GM21529 (cell line): ENCODE data around the gene IL2RG.

Source experiments
- ATAC-seq: cut with Tn5 transposase; IDR thresholded peaks from one replicate; pipeline ENCODE4 v1.9.1; 2021; ENCODE audit not compliant: unreplicated experiment

IL2RG gene

GRCh38 chrX:71109051-71109450 lies 2.3 kb downstream of the IL2RG start:
- ATAC-seq: no peak

DNA sequence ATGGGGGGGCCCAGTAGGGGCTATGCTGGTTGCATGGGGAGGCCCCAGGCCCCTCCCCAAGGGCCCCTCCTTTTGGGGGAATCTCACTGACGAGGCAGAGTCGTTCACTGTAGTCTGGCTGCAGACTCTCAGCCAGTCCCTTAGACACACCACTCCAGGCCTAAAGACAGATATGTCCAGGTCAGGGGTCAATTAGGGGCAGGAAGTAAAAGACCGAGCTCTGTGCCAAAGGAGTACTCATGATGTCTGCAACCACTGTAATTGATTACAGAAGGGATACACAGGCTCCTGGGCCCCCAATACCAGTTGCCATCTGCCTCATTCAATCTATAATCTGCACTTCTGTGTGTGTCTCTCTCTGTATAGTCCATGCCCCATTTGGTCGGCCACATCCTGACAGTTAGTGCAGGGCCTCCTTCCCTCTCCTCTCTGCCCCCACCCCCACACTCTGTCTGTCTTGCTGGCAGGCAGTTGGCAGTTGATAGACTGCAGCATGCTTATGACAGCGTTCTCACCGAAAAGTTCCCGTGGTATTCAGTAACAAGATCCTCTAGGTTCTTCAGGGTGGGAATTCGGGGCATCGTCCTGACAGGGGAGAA lies 3.5 kb downstream of the IL2RG start:
- no peak for ATAC-seq

DNA sequence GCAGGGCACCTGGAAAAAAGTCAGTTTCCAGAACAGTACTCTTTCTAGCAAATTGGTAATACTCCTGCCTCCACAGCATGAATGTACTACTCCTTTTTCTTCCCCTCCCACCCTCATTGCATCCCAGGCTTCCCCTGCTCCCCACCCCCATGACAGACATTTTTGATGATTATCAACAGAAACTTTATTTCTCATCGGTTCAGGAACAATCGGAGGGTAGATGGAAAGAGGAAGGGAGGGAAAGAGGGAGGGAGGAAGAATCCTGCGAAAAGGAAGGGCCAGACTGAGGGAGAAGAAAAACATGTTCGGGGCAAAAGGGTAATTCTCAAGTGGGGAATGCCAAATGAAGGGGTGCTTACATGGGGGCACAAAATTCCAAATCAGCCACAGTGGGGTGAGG lies 4.1 kb downstream of the IL2RG start:
- no peak for ATAC-seq

- no peak for ATAC-seq
Measured at GRCh38 chrX:71106427-71106826, 5.0 kb downstream of the IL2RG start, which contains the start of gene CXorf65. Gene CXorf65 (minus strand): TSS chrX:71106740. CDS start chrX:71106556, 184 bp downstream.

GRCh38 chrX:71105628-71106027 lies 5.7 kb downstream of the IL2RG start:
- no peak for ATAC-seq

DNA sequence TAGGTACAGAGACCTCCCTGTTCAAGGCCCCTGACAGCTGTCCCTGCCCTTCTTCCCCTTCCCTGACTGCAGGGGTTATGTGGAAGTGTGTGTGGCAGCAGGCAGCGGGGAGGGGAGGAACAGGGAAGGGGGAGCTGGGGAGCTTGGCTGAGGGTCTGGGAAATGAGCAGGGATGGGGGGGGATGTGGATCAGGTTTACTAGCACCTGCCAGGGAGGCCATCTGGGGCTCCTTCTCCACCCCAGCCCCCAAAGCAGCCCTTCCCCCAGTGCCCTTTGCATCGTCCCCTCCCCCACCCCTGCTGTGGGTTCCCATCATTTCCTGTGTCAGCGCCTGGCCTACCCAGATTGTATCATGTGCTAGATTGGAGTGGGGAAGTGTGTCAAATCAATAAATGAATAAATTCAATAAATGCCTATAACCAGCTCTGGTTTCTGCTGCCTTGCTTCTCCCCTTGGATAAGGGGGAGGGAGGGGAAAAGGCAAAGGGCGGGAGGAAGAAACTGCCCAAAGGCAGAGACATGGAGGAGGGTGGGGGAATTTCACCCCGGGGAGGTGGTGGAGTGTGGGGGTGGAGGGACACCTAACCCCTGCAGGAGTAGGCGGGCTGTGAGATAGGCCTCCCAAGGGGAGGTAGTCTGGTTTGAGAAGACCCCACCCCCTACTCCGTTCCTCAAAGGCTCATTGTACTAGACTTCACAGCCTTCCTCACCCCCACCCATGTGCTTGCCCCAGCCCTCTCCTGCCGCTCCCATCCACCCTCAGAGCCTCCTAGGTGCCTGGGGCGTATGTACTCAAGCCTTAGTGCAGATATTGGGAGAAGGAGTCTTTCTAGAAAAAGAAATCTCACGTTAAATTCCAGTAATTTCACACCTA lies 8.0 kb downstream of the IL2RG start:
- ATAC-seq: no peak

DNA sequence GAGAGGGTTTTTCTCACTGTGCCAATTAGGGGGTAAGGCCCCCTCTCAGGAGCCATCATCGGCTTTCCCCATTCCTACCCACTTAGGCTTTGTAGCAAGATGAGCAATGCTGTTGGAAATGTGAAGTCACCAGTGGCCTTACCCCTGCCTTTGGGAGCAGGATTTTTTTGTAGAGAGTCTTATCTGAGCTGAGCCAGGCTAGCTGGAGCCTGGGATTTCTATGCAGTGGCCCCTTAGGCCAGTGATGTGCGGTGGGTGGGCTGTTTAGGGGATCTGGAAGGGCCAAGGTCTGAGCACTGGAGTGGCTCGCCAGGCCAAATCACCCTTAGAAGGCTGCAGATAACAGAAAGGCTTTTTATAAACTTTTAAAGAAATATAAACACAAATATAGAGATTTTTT lies 9.1 kb downstream of the IL2RG start:
- no peak for ATAC-seq

GRCh38 chrX:71100581-71101505 lies 10.5 kb downstream of the IL2RG start:
- no peak for ATAC-seq

- no peak for ATAC-seq
Measured at GRCh38 chrX:71099736-71100135, 11.6 kb downstream of the IL2RG start.

GRCh38 chrX:71098951-71099506 lies 12.3 kb downstream of the IL2RG start:
- ATAC-seq: no peak

- peak; percentile 37 for ATAC-seq
Measured at GRCh38 chrX:71098302-71098701, 13.1 kb downstream of the IL2RG start.

DNA sequence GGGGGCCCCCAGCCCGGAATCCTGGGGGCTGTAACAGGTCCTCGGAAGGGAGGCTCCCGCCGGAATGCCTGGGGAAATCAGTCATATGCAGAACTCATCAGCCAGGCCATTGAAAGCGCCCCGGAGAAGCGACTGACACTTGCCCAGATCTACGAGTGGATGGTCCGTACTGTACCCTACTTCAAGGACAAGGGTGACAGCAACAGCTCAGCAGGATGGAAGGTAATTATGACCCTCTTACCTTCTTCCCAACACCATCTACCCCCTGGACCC lies 14.7 kb downstream of the IL2RG start:
- no peak for ATAC-seq

DNA sequence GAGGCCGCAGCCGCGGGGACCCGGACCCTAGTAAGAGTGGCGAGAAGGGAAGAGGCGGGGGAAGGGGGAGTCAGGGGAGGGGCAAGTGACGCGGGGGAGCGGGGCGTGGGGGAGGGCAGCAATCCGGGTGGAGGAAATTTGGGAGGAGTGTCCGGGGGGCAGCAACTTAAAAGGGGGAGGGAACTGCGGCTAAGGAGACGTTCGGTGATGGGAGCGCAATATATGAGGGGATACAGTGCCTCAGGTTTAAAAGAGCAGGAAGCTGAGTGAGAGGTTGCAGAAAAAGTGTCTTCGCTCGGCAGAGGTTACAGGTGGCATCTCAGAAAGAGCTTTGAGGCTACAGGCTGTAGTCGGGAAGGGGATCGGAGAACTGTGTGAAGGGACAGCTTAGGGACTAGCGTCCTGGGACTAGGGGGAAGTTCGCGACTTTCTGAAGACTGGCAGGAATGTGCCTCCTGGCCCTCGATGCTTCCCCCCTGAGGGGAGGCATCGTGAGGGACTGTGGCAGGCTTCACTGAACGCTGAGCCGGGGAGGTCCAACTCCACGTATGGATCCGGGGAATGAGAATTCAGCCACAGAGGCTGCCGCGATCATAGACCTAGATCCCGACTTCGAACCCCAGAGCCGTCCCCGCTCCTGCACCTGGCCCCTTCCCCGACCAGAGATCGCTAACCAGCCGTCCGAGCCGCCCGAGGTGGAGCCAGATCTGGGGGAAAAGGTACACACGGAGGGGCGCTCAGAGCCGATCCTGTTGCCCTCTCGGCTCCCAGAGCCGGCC lies 15.2 kb downstream of the IL2RG start:
- no peak for ATAC-seq

GRCh38 chrX:71095555-71095980 lies 15.8 kb downstream of the IL2RG start, which contains the start of gene FOXO4:
Gene FOXO4 (plus strand): TSS chrX:71095851. CDS start chrX:71096529, 678 bp downstream.
- ATAC-seq: peak; percentile 84

GRCh38 chrX:71095033-71095432 lies 16.3 kb downstream of the IL2RG start:
- no peak for ATAC-seq

GRCh38 chrX:71091263-71091662 lies 20.1 kb downstream of the IL2RG start:
- no peak for ATAC-seq

DNA sequence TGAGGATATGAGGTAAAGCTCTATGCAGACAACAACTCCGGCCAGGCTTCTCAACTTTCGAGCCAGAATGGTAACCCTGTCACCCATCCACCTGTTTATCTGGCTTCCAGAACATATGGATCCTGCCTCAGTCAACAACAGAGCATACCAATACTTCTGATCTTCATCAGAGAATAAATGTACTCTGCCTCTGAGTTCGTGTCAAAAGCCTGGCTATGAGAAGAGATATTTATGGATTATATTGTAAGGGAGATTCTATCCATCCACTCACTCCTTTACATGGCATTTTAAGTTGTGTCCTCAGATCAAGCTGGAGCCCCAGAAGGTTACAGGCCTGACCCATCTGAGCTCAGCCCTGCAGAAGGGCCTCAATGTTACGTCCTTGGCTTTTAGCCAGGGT lies 25.5 kb downstream of the IL2RG start:
- ATAC-seq: no peak

GRCh38 chrX:71082822-71083221 lies 28.6 kb downstream of the IL2RG start:
- no peak for ATAC-seq

DNA sequence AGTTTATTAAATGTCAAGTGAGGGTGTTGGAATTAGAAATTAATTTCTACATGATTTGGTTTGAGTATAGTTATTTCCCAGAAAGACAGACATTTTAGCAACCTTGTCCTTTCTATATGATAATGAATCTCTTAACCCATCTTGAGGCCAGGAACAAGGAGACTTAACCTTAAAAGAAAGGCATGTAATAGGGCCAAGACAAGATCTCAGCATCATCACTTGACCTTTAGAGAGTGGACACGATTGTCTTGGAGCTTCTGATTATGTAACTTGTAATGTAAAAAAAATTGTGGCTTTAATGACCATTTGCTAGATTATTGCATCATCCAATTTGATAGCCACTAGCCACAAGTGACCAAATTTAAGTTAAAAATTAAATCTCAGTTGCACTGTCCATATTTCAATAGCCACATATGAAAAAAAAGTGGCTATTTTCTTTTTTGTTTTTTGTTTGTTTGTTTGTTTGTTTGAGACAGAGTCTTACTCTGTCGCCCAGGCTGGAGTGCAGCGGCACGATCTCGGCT lies 29.2 kb downstream of the IL2RG start:
- no peak for ATAC-seq
